ENCODE results near the gene CMIP.

The CMIP gene

GRCh38 chr16:81448154-81449131 lies 3.8 kb downstream of the CMIP start:
- no peak for TF ChIP-seq GATA2 (IDR thresholded peaks at IDR 0.05; ENCODE audit: low read depth, low read length)
- TF ChIP-seq GATA3 (IDR thresholded peaks at IDR 0.05; ENCODE audit: low read depth, low read length): no peak

- TF ChIP-seq GATA2 (IDR thresholded peaks at IDR 0.05; ENCODE audit: low read depth, low read length): no peak
- TF ChIP-seq GATA3 (IDR thresholded peaks at IDR 0.05; ENCODE audit: low read depth, low read length): no peak
These were observed 4.6 kb downstream of the CMIP start for GRCh38 chr16:81449241-81449640.

- no peak for TF ChIP-seq GATA2 (IDR thresholded peaks at IDR 0.05; ENCODE audit: low read depth, low read length)
- TF ChIP-seq GATA3 (IDR thresholded peaks at IDR 0.05; ENCODE audit: low read depth, low read length): no peak
These were observed 5.4 kb downstream of the CMIP start for GRCh38 chr16:81449899-81450608.

GRCh38 chr16:81450783-81451491 lies 6.3 kb downstream of the CMIP start:
- TF ChIP-seq GATA3 (IDR thresholded peaks at IDR 0.05; ENCODE audit: low read depth, low read length) (no peak), GATA2 (IDR thresholded peaks at IDR 0.05; ENCODE audit: low read depth, low read length) (no peak)

GRCh38 chr16:81451753-81452680 lies 7.4 kb downstream of the CMIP start:
- no peak for TF ChIP-seq GATA2 (IDR thresholded peaks at IDR 0.05; ENCODE audit: low read depth, low read length)
- no peak for TF ChIP-seq GATA3 (IDR thresholded peaks at IDR 0.05; ENCODE audit: low read depth, low read length)

GRCh38 chr16:81453091-81453728 lies 8.6 kb downstream of the CMIP start:
- TF ChIP-seq GATA2 (IDR thresholded peaks at IDR 0.05; ENCODE audit: low read depth, low read length) (no peak), GATA3 (IDR thresholded peaks at IDR 0.05; ENCODE audit: low read depth, low read length) (no peak)

GRCh38 chr16:81454044-81454443 lies 9.4 kb downstream of the CMIP start:
- TF ChIP-seq GATA3 (IDR thresholded peaks at IDR 0.05; ENCODE audit: low read depth, low read length): no peak
- TF ChIP-seq GATA2 (IDR thresholded peaks at IDR 0.05; ENCODE audit: low read depth, low read length): no peak

GRCh38 chr16:81455006-81455405 lies 10.4 kb downstream of the CMIP start:
- TF ChIP-seq GATA2 (IDR thresholded peaks at IDR 0.05; ENCODE audit: low read depth, low read length) (no peak), GATA3 (IDR thresholded peaks at IDR 0.05; ENCODE audit: low read depth, low read length) (no peak)

- TF ChIP-seq GATA2 (IDR thresholded peaks at IDR 0.05; ENCODE audit: low read depth, low read length) (no peak), GATA3 (IDR thresholded peaks at IDR 0.05; ENCODE audit: low read depth, low read length) (no peak)
These were observed 11.3 kb downstream of the CMIP start for GRCh38 chr16:81455720-81456494.

- TF ChIP-seq GATA3 (IDR thresholded peaks at IDR 0.05; ENCODE audit: low read depth, low read length) (no peak), GATA2 (IDR thresholded peaks at IDR 0.05; ENCODE audit: low read depth, low read length) (no peak)
These were observed 12.1 kb downstream of the CMIP start for GRCh38 chr16:81456523-81457325.

Measured in SH-SY5Y (cell line).